C4-2B (cell line): ENCODE results near the gene RAD50.

ENCODE experiments used
- ZFX ChIP-seq: fragments of 450-650 bp; IDR thresholded peaks from 2 replicates; pipeline ENCODE4 v1.6.1; 2017
- TF ChIP-seq, protein P1 (sequence below): fragments of 450-650 bp; conservative IDR thresholded peaks from 2 replicates; pipeline ENCODE4 v1.5.1; 2017; ENCODE audit warnings: mild to moderate bottlenecking

DNA sequence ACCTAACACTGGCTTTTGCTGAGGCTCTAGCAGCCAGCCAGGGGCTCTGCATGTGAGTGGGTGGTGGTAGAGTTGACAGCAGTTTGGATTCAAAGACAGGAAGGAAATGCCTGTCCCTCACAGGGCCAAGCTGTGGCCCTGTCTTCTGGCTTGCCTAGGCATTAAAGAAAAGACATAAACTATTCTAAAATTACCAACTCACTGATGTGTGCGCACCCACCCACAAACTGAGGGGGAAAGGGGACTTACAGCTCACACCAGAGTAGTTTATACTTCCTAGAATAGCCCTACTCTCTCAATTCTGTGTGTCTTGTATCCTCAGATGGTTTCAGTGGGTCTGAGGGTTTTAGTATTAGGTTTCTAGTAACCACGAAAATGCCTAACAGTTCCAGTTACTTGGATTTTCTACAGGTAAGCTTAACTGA lies 82.9 kb downstream of the RAD50 start:
- TF ChIP-seq, protein P1, sequence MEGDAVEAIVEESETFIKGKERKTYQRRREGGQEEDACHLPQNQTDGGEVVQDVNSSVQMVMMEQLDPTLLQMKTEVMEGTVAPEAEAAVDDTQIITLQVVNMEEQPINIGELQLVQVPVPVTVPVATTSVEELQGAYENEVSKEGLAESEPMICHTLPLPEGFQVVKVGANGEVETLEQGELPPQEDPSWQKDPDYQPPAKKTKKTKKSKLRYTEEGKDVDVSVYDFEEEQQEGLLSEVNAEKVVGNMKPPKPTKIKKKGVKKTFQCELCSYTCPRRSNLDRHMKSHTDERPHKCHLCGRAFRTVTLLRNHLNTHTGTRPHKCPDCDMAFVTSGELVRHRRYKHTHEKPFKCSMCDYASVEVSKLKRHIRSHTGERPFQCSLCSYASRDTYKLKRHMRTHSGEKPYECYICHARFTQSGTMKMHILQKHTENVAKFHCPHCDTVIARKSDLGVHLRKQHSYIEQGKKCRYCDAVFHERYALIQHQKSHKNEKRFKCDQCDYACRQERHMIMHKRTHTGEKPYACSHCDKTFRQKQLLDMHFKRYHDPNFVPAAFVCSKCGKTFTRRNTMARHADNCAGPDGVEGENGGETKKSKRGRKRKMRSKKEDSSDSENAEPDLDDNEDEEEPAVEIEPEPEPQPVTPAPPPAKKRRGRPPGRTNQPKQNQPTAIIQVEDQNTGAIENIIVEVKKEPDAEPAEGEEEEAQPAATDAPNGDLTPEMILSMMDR = no peak
- TF ChIP-seq ZFX = no peak
